T47D (cell line): ENCODE measurements around the gene SLC25A31.

Source experiments
- DNase-seq, 2 experiments: peaks; one replicate each; pipeline versions ENCODE4 v3.0.0 to v3.0.0-alpha.2; 2011 to 2012; ENCODE audit warnings: low read depth in 1 of 2, low spot score in 1 of 2
- JUND ChIP-seq: IDR thresholded peaks from 2 replicates; pipeline ENCODE4 v1.6.1; 2012; ENCODE audit warnings: low read depth
- in situ Hi-C: cut with HindIII; loops from 2 replicates; pipeline ENCODE4 v1.10.0; 2016; ENCODE audit warnings: low sequenced_read_pairs, low pct_unique_long_range_greater_than_20kb

Gene SLC25A31

DNA sequence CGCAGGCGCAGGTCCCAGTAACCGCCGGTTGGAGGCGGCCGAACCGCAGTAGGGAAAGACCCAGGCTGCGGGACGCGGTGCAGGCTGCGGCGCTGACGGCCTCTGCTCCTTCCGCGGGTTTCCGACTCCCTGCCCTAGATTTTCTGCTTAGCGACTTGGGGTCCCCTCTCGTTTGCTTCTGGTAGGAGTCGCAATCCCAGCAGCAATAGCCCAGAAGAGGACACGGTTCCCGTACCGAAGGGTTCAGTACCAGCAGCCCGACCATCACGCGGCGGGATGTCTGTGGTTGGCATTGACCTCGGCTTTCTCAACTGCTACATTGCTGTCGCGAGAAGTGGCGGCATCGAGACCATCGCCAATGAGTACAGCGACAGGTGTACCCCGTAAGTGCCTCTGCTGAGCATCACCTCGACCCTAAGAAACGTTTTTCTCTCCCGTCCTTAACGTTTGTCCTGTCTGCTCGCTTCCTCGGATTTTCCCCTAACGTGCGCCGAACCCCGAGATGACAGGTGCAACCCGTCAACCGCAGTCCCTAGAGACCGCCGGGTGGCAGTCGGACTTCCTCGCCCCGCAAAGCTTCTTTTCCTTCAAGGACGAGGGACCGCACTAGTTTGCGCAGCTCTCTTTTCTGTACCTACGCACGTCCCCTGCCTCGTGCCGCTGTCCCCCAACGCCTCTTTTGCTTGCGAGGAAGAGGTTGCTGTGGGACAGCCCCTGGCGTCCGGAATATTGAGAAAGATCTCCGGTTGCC, 52.2 kb downstream of the SLC25A31 start, which contains the start of gene HSPA4L:
Gene HSPA4L, plus strand, starts transcription at position 48 of the 751 bp plus-strand sequence. Its CDS starts 229 bp downstream, at position 277.
- DNase-seq, result peak; percentile 37 to 76
- in situ Hi-C loops, result no loop called here
- no peak for TF ChIP-seq JUND

DNA sequence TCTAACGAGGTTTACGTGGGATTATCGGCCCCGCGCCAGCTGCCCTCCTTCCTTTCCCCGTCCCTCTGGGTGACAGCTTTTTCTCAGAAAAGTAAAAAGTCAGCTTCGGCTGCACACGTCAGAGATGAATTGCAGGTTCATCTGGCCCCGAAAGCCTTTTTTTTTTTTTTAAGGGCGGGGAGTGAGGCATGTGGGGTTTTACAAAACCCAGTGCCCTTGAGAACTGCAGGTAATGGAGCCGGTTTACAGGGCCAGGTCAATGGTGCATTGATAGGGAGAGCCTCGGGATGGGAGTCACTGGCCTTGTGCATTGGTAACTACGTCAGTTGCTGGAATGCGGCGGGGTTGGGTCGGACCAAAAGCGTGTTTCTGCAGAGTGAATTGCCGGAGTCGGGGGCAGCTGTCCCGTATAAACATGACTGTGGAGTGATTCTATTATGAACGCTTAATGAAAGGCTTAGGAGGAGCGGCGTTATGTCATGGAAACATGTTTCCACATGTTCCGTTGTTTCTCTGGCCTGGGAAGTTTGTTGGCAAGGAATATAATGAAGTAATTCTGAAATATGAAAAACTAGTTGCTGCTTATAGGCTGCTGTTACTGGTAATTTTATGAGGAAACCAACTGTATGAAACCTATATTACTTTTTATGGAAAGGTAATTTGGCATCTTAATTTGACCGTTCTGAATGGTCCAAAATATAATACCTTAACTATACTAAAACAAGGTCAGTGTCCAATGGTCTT, 53.0 kb downstream of the SLC25A31 start:
- no peak for TF ChIP-seq JUND
- peak; percentile 27 to 33 for DNase-seq
- in situ Hi-C loops, result no loop called here

DNA sequence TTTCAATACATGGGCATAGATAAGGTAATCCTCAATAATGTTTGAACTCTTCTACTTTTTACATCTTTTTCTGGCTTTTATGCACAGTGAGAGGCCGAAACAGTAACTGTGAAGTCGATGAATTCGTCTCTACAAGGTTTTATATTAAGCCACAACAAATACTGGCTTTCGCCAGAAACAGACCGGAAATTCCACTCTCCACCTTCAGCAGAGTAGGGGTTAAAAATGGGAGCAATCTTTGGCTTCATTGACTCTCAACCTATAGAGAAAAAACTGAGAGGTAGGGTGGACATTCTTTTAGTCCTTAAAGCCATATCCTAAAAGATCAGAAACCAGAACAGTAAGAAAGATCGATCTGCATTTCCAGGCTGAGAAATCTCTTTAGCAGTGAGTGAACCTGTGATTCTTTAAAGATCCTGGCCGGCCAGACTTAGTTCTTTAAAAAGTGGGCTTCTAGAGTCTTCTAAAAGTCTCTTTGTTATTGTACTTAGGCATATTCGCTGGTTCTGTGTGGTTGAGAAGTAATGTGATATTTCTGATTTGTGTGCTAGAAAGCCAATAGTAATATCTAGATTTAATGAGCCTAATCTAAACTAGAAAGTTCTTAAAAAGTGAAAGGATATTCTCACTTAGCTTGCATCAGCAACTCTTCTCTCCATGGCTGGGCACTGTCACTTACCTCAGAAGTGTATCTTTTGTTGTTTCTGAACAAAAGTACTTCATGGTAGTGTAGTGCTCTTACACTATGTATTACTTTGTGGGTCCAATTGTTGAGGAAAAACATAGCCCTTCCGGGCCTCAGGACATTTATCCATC, 54.0 kb downstream of the SLC25A31 start:
- no peak for TF ChIP-seq JUND
- in situ Hi-C loops, result no loop called here
- DNase-seq, result no peak

DNA sequence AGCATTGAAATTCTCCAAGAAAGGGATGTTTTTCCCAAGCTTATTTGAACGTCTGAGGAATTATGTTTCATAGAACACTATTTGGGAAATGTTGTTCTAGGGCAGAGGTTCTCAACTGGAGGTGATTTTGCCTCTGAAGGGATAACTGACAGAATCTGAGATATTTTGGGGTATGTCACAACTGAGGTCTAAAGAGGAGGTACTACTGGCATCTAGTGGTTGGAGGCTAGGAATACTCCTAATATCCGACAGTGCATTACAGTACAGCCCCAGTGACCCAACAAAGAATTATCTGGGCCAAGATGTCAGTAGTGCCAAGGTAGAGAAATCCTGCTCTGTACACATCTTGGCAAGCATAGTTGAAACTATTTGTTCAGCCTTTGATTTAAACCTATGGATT, 58.3 kb downstream of the SLC25A31 start:
- no peak for TF ChIP-seq JUND
- peak in 1 of 2 experiments; percentile 31 for DNase-seq

DNA sequence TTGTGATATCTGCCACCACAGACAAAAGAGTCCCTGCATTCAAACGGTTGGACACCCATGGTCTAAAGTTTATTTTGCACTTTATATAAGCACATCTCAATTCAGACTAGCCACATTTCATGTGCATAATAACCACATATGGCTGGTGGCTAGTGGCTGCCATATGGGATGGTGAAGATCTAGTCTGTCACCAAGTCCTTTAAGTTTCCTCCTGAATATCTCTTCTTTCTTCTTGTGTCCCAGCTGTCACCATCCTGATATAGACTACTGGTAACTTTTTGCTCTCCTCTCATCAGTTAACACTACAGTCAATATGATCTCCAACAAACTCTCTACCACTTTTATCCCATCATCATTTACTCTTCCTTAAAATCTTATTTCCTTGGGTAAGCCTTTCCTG, 61.2 kb downstream of the SLC25A31 start:
- in situ Hi-C loops, result no loop called here
- no peak for TF ChIP-seq JUND
- DNase-seq, result no peak

More for the DNA sequence above, 58.3 kb downstream of the SLC25A31 start:
- in situ Hi-C loops, result no loop called here

DNA sequence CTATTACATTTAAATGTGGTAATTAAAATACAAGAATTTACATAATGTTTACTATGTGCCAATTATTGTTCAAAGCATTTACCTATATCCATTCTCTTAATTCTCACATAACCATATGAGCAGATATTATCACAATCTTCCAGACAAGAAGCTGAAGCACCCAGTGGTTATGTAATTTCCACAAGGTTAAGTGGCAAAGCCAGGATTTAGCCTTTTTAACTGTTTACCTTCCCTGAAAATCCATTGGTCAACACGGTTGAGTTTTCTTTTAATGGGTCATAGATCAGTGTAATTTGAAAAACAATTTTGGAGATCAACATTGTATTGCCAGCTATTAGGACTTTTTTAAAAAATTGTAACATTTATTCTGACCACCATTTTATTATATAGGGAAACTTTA, 63.3 kb downstream of the SLC25A31 start:
- in situ Hi-C loops, result no loop called here
- DNase-seq, result no peak
- TF ChIP-seq JUND, result no peak

DNA sequence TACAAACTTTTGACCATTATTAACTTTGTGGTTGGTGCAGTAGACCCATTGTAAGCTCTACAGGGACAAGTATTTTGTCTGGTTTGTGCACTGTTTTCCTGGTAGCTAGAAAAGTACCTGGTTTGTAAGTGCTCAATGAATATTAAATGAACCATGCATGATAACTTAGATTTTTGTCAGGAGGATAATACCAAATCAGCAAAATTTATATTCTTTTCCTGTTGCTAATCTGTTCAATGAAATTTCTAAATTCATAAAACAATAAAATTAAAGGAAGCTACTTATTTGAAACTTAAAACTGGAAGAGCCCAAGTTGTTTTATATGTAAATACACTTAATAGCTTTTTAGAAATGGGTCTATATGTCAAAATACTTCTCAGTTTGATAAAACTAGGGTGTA, 69.5 kb downstream of the SLC25A31 start:
- in situ Hi-C loops, result no loop called here
- no peak for TF ChIP-seq JUND
- DNase-seq, result no peak

DNA sequence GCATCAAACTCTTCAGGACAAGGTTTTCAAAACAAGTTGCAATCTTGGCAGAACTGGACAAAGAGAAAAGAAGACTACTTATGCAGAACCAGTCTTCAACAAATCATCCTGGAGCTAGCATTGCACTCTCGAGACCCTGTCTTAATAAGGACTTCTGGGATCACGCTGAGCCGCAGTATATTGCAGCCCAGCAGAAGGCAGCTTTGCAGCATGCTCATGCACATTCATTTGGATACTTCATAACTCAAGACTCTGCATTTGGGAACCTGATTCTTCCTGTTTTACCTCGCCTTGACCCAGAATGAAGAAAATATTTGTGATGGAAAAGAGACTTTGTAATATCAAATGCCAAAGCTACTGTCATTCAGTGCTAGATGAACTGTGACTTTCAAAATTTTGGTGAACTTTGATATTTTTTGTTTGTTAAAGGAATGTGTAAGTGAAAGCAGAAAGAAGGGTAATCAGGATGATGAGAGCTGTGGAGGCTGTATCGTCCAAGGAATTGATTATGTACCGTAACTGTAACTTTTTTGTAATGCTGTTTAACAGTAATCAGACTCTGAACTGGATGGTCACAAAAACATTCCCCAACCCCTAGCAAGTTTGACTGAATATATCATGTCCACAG, 79.1 kb downstream of the SLC25A31 start:
- peak in 1 of 2 experiments; percentile 6 for DNase-seq
- no peak for TF ChIP-seq JUND
- in situ Hi-C loops, result no loop called here

DNA sequence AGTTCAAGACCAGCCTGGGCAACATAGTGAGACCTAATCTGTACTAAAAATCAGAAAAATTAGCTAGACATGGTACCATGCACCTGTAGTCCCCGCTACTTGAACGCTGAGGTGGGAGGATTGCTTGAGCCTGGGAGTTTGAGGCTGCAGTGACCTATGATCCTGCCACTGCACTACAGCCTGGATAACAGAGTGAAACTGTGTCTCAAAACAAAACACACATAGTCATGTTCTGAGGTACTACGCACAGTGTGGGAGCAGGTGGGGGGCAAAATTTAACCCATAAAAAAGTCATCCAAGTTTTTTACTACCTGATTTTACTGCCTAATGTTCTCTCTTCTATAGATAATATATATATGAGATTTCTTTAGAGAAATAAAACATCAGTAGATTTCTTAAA, 80.4 kb downstream of the SLC25A31 start:
- DNase-seq, result no peak
- no peak for TF ChIP-seq JUND
- in situ Hi-C loops, result no loop called here

DNA sequence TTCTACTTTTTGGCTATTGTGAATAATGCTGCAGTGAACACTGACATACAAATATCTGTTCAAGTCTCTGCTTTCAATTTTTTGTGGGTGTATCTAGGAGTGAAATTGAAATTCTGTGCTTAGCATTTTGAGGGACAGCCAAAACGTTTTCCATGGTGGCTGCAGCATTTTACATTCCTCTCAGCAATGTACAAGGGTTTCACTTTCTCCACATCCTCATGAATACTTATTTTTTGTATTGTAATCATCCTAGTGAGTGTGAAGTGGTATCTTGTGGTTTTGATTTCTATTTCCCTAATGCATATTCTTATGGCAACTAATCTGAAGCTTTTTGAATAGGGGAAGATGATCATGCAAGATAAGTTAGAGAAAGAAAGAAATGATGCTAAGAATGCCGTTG, 92.2 kb downstream of the SLC25A31 start:
- in situ Hi-C loops, result no loop called here
- no peak for TF ChIP-seq JUND
- DNase-seq, result no peak
